Body of pancreas (tissue), 4 donors: ENCODE data around the gene CABP1.

Experiments
- CTCF ChIP-seq, 7 experiments: fragments of 450-650 bp in 4 of 7; fragments of 200-600 bp in 3 of 7; sonication (generic) in 3 of 7; IDR thresholded peaks; one replicate each; pipeline ENCODE4 v1.5.1; 2016 to 2019; ENCODE audit warnings: antibody characterized with exemption in 7 of 7
- POLR2A ChIP-seq, 3 donors: fragments of 450-650 bp; IDR thresholded peaks; one replicate each; pipeline ENCODE4 v1.6.1; 2016; ENCODE audit warnings: antibody characterized with exemption in 3 of 3, mild to moderate bottlenecking in 2 of 3

DNA sequence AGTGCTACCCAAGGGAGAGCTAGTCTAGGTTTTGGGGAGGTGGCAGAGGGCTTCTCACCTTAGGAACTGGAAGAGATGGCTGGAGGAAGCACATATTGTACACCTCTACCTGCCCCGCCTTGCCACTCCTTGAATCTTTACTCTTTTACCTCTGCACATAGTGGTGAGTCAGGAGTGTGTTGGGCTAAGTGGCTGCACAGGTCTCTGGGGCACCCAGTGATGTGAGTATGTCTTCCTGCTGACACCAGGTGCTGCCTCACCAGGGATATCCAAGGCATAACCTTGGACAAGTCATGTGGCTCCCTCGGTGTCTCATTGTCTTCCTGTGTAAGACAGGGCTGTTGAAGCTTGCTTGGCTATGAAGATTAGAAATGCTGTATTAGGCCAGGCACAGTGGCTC, 19.8 kb upstream of the CABP1 start:
- no peak for TF ChIP-seq CTCF (IDR thresholded peaks at IDR 0.05)
- no peak for TF ChIP-seq POLR2A (IDR thresholded peaks at IDR 0.05)
